Islet of Langerhans (tissue), 1 donor: ENCODE data around the gene SLA2.
"Not testable (repeated sequence)": the region's sequence is repeated elsewhere in the genome, so short reads cannot be mapped to it uniquely, and the experiment has no call there.

Source experiments
- FAIRE-seq: peaks from one replicate; lab custom pipeline; 2011; peaks lifted over from hg19 to GRCh38; lab: Jason Lieb, UNC

Gene SLA2

DNA sequence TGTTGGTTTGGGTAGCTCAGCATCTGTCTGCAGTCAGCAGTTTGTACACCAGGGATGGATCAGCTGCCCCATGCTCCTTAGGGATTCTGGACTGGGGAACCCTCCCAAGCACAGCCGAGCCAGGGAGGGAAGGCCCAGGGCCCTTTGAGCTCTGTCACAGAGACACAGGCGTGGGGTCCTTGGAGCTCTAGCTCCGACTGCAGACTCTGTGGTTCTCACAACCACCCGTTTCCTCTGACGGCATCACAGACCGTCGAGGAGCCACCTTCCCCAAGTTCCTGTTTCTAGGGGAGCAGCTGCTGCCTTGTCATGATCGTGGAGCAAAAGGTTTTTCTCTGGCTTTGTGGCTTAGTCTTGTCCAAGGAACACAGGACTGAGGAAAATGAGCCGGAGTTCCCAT lies at the start of gene SLA2:
SLA2 (minus strand) TSS at position 199 of the 400 bp plus-strand sequence. CDS start 4,861 bp downstream, outside the sequence.
- FAIRE-seq = no peak

DNA sequence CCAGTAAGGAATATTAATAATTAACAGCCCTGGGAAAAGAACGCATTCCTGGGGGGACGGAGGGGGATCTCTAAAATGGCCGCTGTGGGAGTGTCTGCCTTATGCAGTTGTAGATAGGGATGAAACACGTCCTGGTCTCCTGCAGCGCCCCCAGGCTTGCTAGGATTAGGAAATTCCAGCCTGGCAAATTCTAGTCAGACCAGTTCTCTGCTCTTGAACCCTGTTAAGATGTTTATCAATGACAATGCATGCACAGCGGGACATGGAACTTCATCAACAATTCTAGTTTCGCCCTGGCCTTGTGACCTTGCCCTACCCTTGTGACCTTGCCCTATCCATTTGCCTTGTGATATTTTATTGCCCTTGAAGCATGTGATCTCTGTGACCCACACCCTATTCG lies 49.5 kb upstream of the SLA2 start:
- FAIRE-seq = not testable (repeated sequence)

DNA sequence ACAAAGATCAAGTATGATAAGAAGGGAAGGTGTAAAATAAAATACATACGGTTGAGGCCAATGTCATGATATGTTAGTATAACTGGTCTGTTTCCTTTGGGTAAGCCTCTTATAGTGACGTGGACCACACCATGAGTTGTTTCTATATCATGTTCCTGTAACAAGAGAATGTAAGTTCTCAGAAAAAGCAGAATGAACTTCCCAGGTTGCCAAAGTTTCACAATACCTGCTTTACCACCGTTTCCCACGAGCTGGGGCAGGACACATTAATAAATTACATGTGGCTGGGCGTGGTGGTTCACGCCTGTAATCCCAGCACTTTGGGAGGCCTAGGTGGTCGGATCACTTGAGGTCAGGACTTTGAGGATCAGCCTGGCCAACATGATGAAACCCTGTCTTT lies 42.6 kb upstream of the SLA2 start:
- FAIRE-seq = no peak

GRCh38 chr20:36687850-36688249 lies 41.9 kb upstream of the SLA2 start:
- no peak for FAIRE-seq

GRCh38 chr20:36686944-36687343 lies 40.9 kb upstream of the SLA2 start:
- FAIRE-seq = no peak

DNA sequence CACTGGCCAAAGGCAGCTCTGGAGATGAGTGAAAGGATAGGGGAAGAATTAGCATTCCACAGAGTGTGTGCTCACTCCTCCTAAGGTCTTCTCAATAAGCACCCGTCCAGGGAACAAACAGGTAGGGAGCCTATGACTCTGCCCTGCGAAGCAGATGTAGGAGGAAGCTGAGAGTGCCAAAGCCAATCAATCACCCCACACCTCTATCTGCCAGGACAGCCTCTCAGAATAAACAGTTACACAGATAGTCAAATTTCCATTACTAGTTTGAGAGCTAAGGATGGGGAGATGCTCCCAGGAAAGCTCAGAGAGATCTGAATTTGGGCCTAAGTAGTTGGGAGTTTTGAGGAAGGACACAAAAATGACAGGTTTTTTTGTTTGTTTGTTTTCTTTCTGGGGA lies 40.5 kb upstream of the SLA2 start:
- FAIRE-seq = no peak

DNA sequence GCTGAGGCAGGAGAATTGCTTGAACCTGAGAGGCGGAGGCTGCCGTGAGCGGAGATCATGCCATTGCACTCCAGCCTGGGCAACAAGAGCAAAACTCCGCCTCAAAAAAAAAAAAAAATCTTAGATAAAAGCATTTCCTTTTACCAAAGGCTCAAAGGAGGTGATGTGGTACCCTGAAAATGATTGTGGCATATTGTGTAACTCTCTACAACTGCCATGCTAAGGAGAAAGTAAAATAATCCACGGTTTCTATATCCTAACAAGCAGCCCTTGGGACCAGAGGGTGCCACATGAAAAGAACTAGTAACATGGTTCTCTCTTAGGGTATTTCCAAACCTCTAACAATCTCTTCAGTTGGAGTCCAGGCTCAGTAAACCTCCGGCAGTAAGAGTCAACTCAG lies 38.8 kb upstream of the SLA2 start:
- no peak for FAIRE-seq

DNA sequence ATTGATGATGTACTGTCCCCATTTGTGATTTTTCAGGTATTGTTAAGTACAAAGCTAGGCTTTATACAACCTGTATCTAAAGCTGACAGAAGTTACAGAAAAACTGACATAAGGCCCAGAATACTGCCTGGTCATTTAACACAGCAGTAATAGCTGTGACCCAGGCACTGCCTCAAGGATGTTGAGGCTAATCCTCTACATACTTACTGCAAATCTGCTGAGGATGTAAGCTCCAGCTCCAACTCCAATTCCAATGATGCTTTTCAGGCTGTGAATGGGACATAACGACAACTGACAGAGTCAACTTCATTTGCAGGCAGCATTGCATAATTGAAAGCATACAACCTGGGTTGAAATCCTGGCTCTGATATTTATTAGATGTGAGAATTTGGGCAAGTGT lies 36.3 kb upstream of the SLA2 start:
- no peak for FAIRE-seq

- FAIRE-seq = no peak
Observed at GRCh38 chr20:36677422-36677771, 31.4 kb upstream of the SLA2 start.

DNA sequence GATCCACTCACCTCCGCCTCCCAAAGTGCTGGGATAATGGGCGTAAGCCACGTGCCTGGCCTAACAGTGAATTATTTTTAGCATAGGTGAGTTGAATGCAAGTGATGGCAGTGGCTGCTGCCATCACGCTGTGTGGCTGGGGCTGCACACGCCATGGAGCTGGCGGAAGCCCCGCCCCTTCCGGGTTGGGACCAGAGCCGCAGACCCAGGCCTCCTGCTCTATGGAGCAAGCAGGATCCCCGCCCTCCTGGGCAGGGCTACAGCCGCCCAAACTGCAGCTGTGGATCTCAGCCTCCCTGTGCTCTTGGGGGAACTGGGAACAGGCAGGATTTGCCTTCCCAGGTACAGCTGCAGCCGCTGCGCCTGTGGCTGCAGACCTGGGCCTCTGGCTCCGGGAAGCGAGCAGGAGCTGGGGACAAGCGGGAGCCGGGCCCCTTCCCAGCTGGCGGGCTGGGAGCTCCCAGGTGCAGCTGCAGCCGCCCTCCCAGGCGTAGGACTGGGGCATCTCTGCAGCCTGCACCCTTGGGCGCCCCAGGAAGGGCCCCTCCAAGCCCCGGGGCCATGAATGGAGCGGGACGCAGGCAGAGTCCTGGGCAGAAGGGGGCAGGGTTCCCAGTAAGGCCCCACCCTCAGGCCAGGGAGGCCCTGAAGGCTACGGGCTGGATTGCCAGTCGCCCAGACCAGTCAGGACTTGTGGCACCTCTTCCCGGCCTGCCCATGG lies 30.9 kb upstream of the SLA2 start:
- FAIRE-seq = no peak

DNA sequence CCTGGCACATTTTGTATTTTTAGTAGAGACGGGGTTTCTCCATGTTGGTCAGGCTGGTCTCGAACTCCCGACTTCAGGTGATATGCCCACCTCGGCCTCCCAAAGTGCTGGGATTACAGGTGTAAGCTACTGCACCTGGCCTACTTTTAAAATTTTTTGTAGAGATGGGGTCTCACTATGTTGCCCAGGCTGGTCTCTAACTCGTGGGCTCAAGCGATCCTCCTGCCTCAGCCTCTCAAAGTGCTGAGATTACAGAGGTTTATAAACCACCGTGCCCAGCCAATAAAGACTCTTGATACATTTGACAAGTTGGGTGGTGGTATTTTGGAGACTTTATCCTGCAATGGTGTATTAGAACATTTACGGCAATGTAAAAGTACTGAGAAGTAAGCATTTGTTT lies 29.5 kb upstream of the SLA2 start:
- FAIRE-seq = not testable (repeated sequence)

- no peak for FAIRE-seq
Observed at GRCh38 chr20:36672991-36673390, 27.0 kb upstream of the SLA2 start.

DNA sequence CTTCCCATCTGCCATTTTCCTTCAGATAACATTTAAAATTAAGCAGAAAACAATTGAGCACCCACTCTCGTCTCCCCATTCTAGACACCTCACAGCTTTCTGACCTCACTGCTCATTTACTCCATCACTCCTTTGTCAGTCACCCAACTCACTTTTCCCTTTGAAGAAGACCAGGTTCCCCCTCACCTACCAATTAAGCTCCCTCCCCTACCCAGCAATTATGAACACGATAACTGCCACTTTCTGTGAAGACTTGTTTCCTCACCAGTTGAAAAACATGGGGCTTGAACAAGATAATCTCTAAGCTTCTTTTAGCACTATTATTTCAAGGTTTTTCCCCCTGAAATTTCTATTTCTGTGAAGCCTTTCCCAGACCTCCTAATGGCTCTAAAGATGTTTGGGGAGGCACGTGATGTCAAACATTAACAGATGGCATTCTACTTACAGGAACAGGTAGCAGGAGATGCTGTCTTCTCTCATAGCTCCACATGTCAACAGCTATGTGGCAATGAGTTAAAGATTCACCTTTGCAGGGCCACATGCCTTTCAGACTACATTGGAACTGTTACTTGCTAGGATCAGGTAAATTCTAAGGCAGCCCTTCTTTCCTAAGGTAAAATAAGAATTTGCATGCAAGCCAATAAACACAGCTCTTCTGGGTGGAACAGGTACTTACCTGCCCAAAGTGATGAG lies 24.8 kb upstream of the SLA2 start:
- no peak for FAIRE-seq

GRCh38 chr20:36666181-36666740 lies 20.3 kb upstream of the SLA2 start:
- no peak for FAIRE-seq

DNA sequence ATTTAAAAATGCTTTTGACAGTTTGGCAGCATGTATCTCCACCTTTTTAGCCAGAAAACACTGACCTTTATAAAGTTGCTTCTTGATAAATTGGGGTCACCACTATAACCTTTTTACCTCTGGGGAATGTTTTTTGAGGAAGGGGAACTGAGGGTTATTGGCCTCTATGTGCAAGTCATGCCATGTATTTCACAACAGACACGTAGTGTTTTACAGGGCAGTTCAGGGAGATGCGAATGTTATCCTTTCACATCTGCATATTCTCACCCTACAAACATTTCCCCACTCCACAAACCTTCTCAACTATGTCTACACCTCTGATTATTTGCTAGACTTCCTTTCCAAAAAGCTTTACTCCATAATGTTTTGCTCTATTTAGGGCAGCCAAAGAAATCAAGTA lies 17.0 kb upstream of the SLA2 start:
- FAIRE-seq = no peak

- FAIRE-seq = no peak
Observed at GRCh38 chr20:36658300-36658699, 12.3 kb upstream of the SLA2 start.

GRCh38 chr20:36656733-36657132 lies 10.7 kb upstream of the SLA2 start:
- no peak for FAIRE-seq

- FAIRE-seq = no peak
Observed at GRCh38 chr20:36655004-36655403, 9.0 kb upstream of the SLA2 start.

DNA sequence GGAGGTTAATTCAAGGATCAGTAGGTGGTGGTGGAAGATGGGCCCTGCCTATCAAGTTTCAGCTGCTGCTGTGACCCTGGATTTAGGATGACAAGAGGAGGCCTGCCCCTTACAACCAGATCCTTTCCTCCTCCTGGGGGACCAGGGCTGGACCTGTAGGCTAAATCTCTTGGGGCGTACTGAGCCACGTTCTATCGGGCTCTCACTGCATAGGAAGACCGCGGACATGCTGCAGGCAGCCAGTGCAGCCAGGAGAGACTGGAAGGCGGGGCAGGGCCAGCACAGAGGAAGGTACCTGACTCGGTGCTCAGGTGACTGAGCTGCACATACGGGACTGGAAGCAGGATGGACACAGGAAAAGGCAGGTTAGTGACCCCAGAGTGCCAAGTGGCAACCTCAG lies 8.5 kb upstream of the SLA2 start:
- FAIRE-seq = no peak

- FAIRE-seq = no peak
Observed at GRCh38 chr20:36653456-36653855, 7.5 kb upstream of the SLA2 start.

- no peak for FAIRE-seq
Observed at GRCh38 chr20:36647196-36648121, 1.5 kb upstream of the SLA2 start.

- no peak for FAIRE-seq
Observed at GRCh38 chr20:36646678-36647077, 682 bp upstream of the SLA2 start.

DNA sequence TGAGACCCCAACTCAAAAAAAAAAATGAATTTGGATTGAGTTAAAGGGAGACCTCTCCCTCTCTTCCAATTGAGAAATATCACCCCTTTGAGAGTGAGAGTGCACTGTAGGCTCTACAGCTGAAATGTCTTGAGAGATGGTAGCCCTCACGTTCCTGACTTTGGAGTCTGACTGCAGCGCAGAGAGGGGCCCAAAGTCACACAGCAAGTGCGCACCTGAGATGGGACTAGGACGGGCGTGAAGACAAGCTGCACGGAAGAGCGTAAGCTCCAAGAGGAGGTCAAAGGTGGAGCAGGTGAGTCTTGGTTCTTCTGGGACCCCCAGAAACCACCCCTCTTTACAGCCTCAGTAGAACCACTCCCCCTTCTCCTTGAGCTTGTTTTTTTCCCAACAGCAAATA lies 643 bp downstream of the SLA2 start:
- no peak for FAIRE-seq
